ENCODE results near the gene TAF7. TPM values are rescaled to one million over a fixed set of nuclear protein-coding genes. Genes with fewer than 3 reads are reported as not detected.

TAF7 gene
- total RNA-seq, 1 donor from 2014 or later, result 60.4 TPM

DNA sequence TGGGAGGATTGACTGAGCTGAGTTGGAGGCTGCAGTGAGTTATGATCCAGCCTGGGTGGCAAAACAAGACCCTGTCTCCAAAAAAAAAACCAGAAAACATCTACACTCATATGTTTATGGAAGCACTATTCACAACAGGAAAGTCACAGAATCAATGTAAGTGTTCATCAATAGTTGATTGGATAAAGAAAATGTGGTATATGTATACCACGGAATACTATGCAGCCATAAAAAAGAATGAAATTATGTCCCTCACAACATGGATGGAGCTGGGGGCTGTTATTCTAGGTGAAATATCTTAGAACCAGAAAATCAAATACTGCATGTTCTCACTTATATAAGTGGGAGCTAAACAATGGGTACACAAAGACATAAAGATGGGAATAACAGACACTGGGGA lies 14.0 kb downstream of the TAF7 start:
- no peak overlapping the region for H3K4me3 ChIP-seq
- TF ChIP-seq, protein P1, sequence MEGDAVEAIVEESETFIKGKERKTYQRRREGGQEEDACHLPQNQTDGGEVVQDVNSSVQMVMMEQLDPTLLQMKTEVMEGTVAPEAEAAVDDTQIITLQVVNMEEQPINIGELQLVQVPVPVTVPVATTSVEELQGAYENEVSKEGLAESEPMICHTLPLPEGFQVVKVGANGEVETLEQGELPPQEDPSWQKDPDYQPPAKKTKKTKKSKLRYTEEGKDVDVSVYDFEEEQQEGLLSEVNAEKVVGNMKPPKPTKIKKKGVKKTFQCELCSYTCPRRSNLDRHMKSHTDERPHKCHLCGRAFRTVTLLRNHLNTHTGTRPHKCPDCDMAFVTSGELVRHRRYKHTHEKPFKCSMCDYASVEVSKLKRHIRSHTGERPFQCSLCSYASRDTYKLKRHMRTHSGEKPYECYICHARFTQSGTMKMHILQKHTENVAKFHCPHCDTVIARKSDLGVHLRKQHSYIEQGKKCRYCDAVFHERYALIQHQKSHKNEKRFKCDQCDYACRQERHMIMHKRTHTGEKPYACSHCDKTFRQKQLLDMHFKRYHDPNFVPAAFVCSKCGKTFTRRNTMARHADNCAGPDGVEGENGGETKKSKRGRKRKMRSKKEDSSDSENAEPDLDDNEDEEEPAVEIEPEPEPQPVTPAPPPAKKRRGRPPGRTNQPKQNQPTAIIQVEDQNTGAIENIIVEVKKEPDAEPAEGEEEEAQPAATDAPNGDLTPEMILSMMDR (IDR thresholded peaks at IDR 0.05), result no peak
- no peaks in the 10 kb centered on the region for H3K4me1 ChIP-seq
- ATAC-seq, result no peak
- H3K27me3 ChIP-seq, result no peaks in the 10 kb centered on the region
- no peaks in the 10 kb centered on the region for H3K36me3 ChIP-seq
- no peak for DNase-seq
- peaks cover 43% of the 10 kb centered on the region for H3K9me3 ChIP-seq
- H3K27ac ChIP-seq, result no peak overlapping the region
- intact Hi-C loops (cut with DNase I), result no loop called here

DNA sequence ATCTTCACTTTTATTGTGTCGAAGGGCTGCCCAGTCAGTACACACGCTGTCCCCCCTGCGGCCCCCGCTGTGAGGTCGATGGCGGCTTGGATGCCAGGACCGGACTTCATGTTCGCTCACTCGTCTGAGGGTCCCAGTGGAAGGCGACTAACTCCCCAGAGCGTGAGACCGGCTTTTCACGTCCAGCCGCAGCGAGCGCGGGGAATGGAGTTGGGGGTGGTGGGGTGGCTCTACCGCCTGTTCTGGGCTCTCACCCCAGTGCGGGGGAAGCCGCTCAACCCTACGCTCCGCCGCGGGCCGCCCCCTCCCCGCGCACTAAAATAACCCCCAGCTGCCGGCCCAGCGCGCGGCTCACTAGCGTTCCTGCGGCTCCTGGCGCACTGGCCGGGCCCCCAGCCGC lies 16.8 kb downstream of the TAF7 start, which contains the start of gene SLC25A2:
TSS of gene SLC25A2 (minus strand) at position 294 of the 400 bp plus-strand sequence. CDS start at position 110, 184 bp downstream.
- intact Hi-C loops (cut with DNase I), result no loop called here
- no peaks in the 10 kb centered on the region for H3K27me3 ChIP-seq
- ATAC-seq, result no peak
- no peak within 1 kb of the TSS for H3K4me3 ChIP-seq
- H3K36me3 ChIP-seq, result no peaks in the 10 kb centered on the region
- no peak within 1 kb of the TSS for H3K27ac ChIP-seq
- H3K9me3 ChIP-seq, result peaks cover 61% of the 10 kb centered on the region
- DNase-seq, result no peak
- H3K4me1 ChIP-seq, result no peaks in the 10 kb centered on the region
- TF ChIP-seq, protein P1 (IDR thresholded peaks at IDR 0.05), result no peak

DNA sequence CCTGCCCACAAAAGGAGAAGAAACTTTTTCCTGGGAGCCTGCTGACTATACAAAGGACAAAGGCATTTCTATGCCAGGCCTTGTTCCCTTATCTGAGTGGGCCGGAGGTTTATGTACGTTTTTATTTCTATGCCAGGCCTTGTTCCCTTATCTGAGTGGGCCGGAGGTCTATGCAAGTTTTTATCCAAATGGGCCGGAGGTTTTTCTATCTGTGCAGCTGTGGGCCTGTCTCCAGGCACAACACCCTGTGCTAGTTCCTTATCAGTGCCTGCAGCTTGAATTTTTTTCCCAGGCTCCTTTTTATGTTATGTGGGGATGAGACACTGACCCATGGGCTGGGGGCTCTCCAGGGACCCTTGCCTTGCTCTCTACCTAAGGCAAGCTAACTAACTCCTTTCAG lies 22.2 kb downstream of the TAF7 start:
- H3K27ac ChIP-seq, result no peak overlapping the region
- no peaks in the 10 kb centered on the region for H3K36me3 ChIP-seq
- TF ChIP-seq, protein P1 (IDR thresholded peaks at IDR 0.05), result no peak
- ATAC-seq (no peak), DNase-seq (no peak)
- peaks cover 68% of the 10 kb centered on the region for H3K9me3 ChIP-seq
- no peak overlapping the region for H3K4me3 ChIP-seq
- intact Hi-C loops (cut with DNase I), result no loop called here
- no peaks in the 10 kb centered on the region for H3K27me3 ChIP-seq
- no peaks in the 10 kb centered on the region for H3K4me1 ChIP-seq

DNA sequence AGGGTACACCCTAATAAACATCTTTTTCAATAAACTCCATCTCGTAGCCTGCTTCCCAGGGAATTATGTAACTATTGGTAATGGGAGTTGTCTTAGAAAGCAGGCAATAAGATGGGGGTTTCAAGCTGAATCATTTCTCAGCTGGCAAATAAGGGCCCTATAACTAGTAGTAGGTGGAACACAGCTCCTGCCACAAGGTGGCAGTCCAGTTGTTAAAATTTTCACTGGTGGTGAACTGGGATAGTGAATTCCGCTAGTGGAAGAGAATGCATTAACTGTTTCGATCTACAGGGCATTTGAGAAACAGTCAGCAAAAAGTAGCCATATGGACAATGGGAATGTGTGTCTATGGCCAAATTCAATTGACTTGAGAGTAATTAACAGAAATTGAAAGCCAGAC lies 47.7 kb downstream of the TAF7 start:
- TF ChIP-seq, protein P1 (IDR thresholded peaks at IDR 0.05), result no peak
- intact Hi-C loops (cut with DNase I), result no loop called here
- ATAC-seq (no peak), DNase-seq (no peak)
- H3K36me3 ChIP-seq, result no peaks in the 10 kb centered on the region
- H3K4me1 ChIP-seq, result no peaks in the 10 kb centered on the region
- peaks cover 58% of the 10 kb centered on the region for H3K9me3 ChIP-seq
- H3K4me3 ChIP-seq, result no peak overlapping the region
- no peak overlapping the region for H3K27ac ChIP-seq
- H3K27me3 ChIP-seq, result no peaks in the 10 kb centered on the region

DNA sequence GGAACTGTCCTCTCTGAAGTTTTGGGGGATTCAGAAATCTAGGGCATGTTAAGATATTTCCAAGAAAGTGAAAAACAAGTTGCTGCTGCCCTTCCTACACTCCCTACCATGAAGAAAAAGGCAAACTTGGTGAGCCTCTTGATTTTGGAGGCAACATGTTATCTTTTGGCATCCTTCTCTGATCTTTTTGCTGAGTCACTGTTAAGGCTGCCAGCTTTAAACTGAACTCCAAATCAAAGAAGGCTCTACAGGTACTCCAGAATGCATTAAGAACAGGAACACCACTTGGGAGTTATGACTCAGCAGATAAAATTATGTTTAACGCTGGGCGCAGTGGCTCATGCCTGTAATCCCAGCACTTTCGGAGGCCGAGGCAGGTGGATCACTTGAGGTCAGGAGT lies 51.4 kb downstream of the TAF7 start:
- no peak for DNase-seq
- intact Hi-C loops (cut with DNase I), result no loop called here
- ATAC-seq, result no peak
- Histone ChIP-seq H3K27me3 (no peaks in the 10 kb centered on the region), H3K4me3 (no peak overlapping the region), H3K9me3 (peaks cover 95% of the 10 kb centered on the region), H3K27ac (no peak overlapping the region), H3K36me3 (no peaks in the 10 kb centered on the region), H3K4me1 (no peaks in the 10 kb centered on the region)
- TF ChIP-seq, protein P1 (IDR thresholded peaks at IDR 0.05), result no peak

Other genes starting within 250 kb of the TAF7 start
- gene PCDHB2, start 226.2 kb downstream of the TAF7 start, total RNA-seq, result 3.8 TPM
- 1.9 TPM for gene PCDHB3, start 220.3 kb downstream of the TAF7 start, total RNA-seq
- gene PCDHB4, start 199.0 kb downstream of the TAF7 start, total RNA-seq, result 3.0 TPM
- 2.3 TPM for gene PCDHB5, start 185.6 kb downstream of the TAF7 start, total RNA-seq
- 0.75 TPM for gene PCDHB6, start 170.7 kb downstream of the TAF7 start, total RNA-seq
- gene PCDHB7, start 148.1 kb downstream of the TAF7 start, total RNA-seq, result 2.8 TPM
- 2.4 TPM for gene PCDHB8, start 143.0 kb downstream of the TAF7 start, total RNA-seq
- gene PCDHB16, start 138.4 kb downstream of the TAF7 start, total RNA-seq, result 4.1 TPM
- 2.5 TPM for gene PCDHB9, start 133.6 kb downstream of the TAF7 start, total RNA-seq
- gene PCDHB10, start 128.4 kb downstream of the TAF7 start, total RNA-seq, result 2.1 TPM
- gene PCDHB11, start 121.2 kb downstream of the TAF7 start, total RNA-seq, result 2.0 TPM
- 2.8 TPM for gene PCDHB12, start 112.1 kb downstream of the TAF7 start, total RNA-seq
- 3.2 TPM for gene PCDHB13, start 106.9 kb downstream of the TAF7 start, total RNA-seq
- gene PCDHB14, start 97.4 kb downstream of the TAF7 start, total RNA-seq, result 3.0 TPM
- gene PCDHB15, start 75.4 kb downstream of the TAF7 start, total RNA-seq, result 2.5 TPM
- gene SLC25A2, start 16.7 kb downstream of the TAF7 start, total RNA-seq, result 0.64 TPM
- gene PCDHGA1, start 9.7 kb upstream of the TAF7 start, total RNA-seq, result 0.46 TPM
- gene PCDHGA2, start 18.0 kb upstream of the TAF7 start, total RNA-seq, result 2.5 TPM
- gene PCDHGA3, start 23.0 kb upstream of the TAF7 start, total RNA-seq, result 1.7 TPM
- 2.0 TPM for gene PCDHGB1, start 29.3 kb upstream of the TAF7 start, total RNA-seq
- gene PCDHGA4, start 34.2 kb upstream of the TAF7 start, total RNA-seq, result 3.9 TPM
- 3.8 TPM for gene PCDHGB2, start 39.2 kb upstream of the TAF7 start, total RNA-seq
- gene PCDHGA5, start 43.4 kb upstream of the TAF7 start, total RNA-seq, result 3.5 TPM
- 2.6 TPM for gene PCDHGB3, start 49.5 kb upstream of the TAF7 start, total RNA-seq
- 3.9 TPM for gene PCDHGA6, start 53.1 kb upstream of the TAF7 start, total RNA-seq
- 2.5 TPM for gene PCDHGA7, start 62.0 kb upstream of the TAF7 start, total RNA-seq
- gene PCDHGB4, start 66.9 kb upstream of the TAF7 start, total RNA-seq, result 4.2 TPM
- 1.2 TPM for gene PCDHGA8, start 71.8 kb upstream of the TAF7 start, total RNA-seq
- 11.0 TPM for gene PCDHGB5, start 77.2 kb upstream of the TAF7 start, total RNA-seq
- 5.4 TPM for gene PCDHGA9, start 82.0 kb upstream of the TAF7 start, total RNA-seq
- gene PCDHGB6, start 87.2 kb upstream of the TAF7 start, total RNA-seq, result 7.5 TPM
- gene PCDHGA10, start 92.2 kb upstream of the TAF7 start, total RNA-seq, result 6.2 TPM
- gene PCDHGB7, start 96.9 kb upstream of the TAF7 start, total RNA-seq, result 15.4 TPM
- gene PCDHGA11, start 100.3 kb upstream of the TAF7 start, total RNA-seq, result 2.6 TPM
- 7.6 TPM for gene PCDHGA12, start 109.7 kb upstream of the TAF7 start, total RNA-seq
- gene PCDHGC3, start 155.2 kb upstream of the TAF7 start, total RNA-seq, result 109 TPM
- 1.8 TPM for gene PCDHGC4, start 164.2 kb upstream of the TAF7 start, total RNA-seq
- gene PCDHGC5, start 168.3 kb upstream of the TAF7 start, total RNA-seq, result 1.4 TPM